Measurements from ENCODE around the gene PHKA1. TPM values are rescaled to one million over a fixed set of nuclear protein-coding genes. Genes with fewer than 3 reads are reported as not detected.
A peak's percentile ranks its signal among the peaks of the same experiment; 100 is the strongest.
"Not testable (repeated sequence)": the region's sequence is repeated elsewhere in the genome, so short reads cannot be mapped to it uniquely, and the experiment has no call there.

Gene PHKA1
- total and polyA plus RNA-seq, 2 donors: 2.1 to 14.1 TPM

DNA sequence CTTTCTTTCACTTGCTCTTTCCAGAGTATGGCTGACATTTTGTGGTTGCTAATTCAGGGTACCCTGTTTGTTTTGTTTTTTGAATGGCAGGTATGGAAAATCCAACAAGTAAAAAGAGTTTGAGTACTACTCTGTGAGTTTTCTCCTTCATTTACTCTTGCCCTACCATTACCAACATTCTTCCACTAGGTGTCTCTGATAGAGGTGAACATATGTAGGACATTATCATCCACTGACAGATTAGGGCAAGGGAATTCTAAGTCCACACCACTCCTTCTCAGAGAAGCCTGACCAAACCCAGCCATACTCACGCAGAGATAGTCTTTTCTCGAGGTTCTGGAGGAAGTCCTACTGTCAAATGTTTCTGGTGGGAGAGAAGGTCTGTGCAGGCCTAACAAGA is 104.8 kb downstream of the PHKA1 start:
- no peaks in the 10 kb centered on the region for H3K36me3 ChIP-seq (ENCODE audit: control insufficient read depth in 2 of 2, insufficient read depth in 2 of 2, low read length in 1 of 2)
- H3K9me3 ChIP-seq (ENCODE audit: control insufficient read depth in 2 of 2, insufficient read depth in 1 of 2, low read length in 1 of 2): no peaks in the 10 kb centered on the region
- no peak overlapping the region for H3K27ac ChIP-seq (ENCODE audit: low read depth in 1 of 2, low read length in 1 of 2)
- H3K4me3 ChIP-seq (ENCODE audit: low read length in 2 of 2): no peak overlapping the region
- no peaks in the 10 kb centered on the region for H3K27me3 ChIP-seq (ENCODE audit: control insufficient read depth in 2 of 2, insufficient read depth in 1 of 2, low read length in 1 of 2)
- no peak for DNase-seq (ENCODE audit: low read depth in 6 of 9, low spot score in 9 of 9)
- WGBS: 85% methylated on average over 2 of the region's 2 CpGs
- H3K4me1 ChIP-seq (ENCODE audit: control insufficient read depth in 2 of 2, insufficient read depth in 2 of 2, low read length in 2 of 2): no peaks in the 10 kb centered on the region

DNA sequence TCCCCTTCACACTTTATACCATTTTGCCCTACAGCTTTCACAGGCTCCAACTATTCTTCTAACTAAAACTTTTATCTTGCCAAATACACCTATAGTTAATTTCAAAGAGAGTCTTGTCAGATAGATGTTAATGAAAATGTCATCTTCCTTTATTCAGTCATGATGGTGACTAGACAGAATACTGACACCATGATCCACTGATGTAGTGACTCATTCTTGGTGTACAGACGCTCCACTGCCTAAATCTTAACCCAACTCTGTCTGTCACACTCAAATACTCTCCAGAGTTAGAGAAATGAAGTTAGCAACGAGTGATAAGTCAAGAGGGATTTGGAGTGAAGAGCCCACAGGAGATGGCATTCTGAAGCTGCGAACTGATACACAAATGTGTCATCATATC is 109.4 kb downstream of the PHKA1 start:
- Histone ChIP-seq H3K4me3 (ENCODE audit: low read length in 2 of 2) (no peak overlapping the region), H3K36me3 (ENCODE audit: control insufficient read depth in 2 of 2, insufficient read depth in 2 of 2, low read length in 1 of 2) (no peaks in the 10 kb centered on the region), H3K4me1 (ENCODE audit: control insufficient read depth in 2 of 2, insufficient read depth in 2 of 2, low read length in 2 of 2) (no peaks in the 10 kb centered on the region), H3K9me3 (ENCODE audit: control insufficient read depth in 2 of 2, insufficient read depth in 1 of 2, low read length in 1 of 2) (no peaks in the 10 kb centered on the region), H3K27me3 (ENCODE audit: control insufficient read depth in 2 of 2, insufficient read depth in 1 of 2, low read length in 1 of 2) (no peaks in the 10 kb centered on the region), H3K27ac (ENCODE audit: low read depth in 1 of 2, low read length in 1 of 2) (no peak overlapping the region)
- WGBS: 87% methylated on average over 3 of the region's 3 CpGs
- DNase-seq (ENCODE audit: low read depth in 6 of 9, low spot score in 9 of 9): no peak

GRCh38 chrX:72604112-72604511 is 110.0 kb downstream of the PHKA1 start:
- Histone ChIP-seq H3K27me3 (ENCODE audit: control insufficient read depth in 2 of 2, insufficient read depth in 1 of 2, low read length in 1 of 2) (no peaks in the 10 kb centered on the region), H3K9me3 (ENCODE audit: control insufficient read depth in 2 of 2, insufficient read depth in 1 of 2, low read length in 1 of 2) (no peaks in the 10 kb centered on the region), H3K27ac (ENCODE audit: low read depth in 1 of 2, low read length in 1 of 2) (no peak overlapping the region), H3K4me3 (ENCODE audit: low read length in 2 of 2) (no peak overlapping the region), H3K4me1 (ENCODE audit: control insufficient read depth in 2 of 2, insufficient read depth in 2 of 2, low read length in 2 of 2) (no peaks in the 10 kb centered on the region), H3K36me3 (ENCODE audit: control insufficient read depth in 2 of 2, insufficient read depth in 2 of 2, low read length in 1 of 2) (no peaks in the 10 kb centered on the region)
- no peak for DNase-seq (ENCODE audit: low read depth in 6 of 9, low spot score in 9 of 9)
- 92% methylated on average over 2 of the region's 2 CpGs for WGBS

- not testable (repeated sequence) for DNase-seq (ENCODE audit: low read depth in 6 of 9, low spot score in 9 of 9); H3K4me1 ChIP-seq (ENCODE audit: control insufficient read depth in 2 of 2, insufficient read depth in 2 of 2, low read length in 2 of 2); H3K27me3 ChIP-seq (ENCODE audit: control insufficient read depth in 2 of 2, insufficient read depth in 1 of 2, low read length in 1 of 2); H3K27ac ChIP-seq (ENCODE audit: low read depth in 1 of 2, low read length in 1 of 2); H3K4me3 ChIP-seq (ENCODE audit: low read length in 2 of 2); H3K9me3 ChIP-seq (ENCODE audit: control insufficient read depth in 2 of 2, insufficient read depth in 1 of 2, low read length in 1 of 2); H3K36me3 ChIP-seq (ENCODE audit: control insufficient read depth in 2 of 2, insufficient read depth in 2 of 2, low read length in 1 of 2)
- WGBS: 95% methylated on average over 4 of the region's 4 CpGs
Measured at GRCh38 chrX:72591038-72591437, 123.1 kb downstream of the PHKA1 start.

DNA sequence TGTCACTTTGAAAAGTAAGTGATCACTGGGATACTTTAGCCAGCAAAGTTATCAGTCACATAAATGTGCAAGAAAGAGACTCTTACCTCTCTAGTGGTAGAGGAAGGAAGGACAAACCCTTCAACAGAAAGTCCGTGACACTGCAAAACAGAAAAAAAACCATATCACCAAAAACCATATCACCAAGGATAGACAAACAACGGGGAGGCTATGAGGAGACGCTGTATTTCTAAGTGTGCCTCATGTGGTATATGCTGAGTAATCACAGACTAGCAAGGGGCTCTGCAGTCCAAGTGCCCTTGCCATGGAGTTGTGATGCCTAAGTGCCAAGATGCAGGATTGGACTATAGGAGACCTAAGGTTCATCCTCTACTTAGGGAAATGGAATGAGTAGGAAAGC is 129.9 kb downstream of the PHKA1 start:
- Histone ChIP-seq H3K9me3 (ENCODE audit: control insufficient read depth in 2 of 2, insufficient read depth in 1 of 2, low read length in 1 of 2) (peaks cover 0 to 3% of the 10 kb centered on the region in 2 donors), H3K4me1 (ENCODE audit: control insufficient read depth in 2 of 2, insufficient read depth in 2 of 2, low read length in 2 of 2) (no peaks in the 10 kb centered on the region), H3K36me3 (ENCODE audit: control insufficient read depth in 2 of 2, insufficient read depth in 2 of 2, low read length in 1 of 2) (no peaks in the 10 kb centered on the region), H3K4me3 (ENCODE audit: low read length in 2 of 2) (no peak overlapping the region), H3K27ac (ENCODE audit: low read depth in 1 of 2, low read length in 1 of 2) (no peak overlapping the region), H3K27me3 (ENCODE audit: control insufficient read depth in 2 of 2, insufficient read depth in 1 of 2, low read length in 1 of 2) (no peaks in the 10 kb centered on the region)
- 97% methylated on average over 3 of the region's 3 CpGs for WGBS
- no peak for DNase-seq (ENCODE audit: low read depth in 6 of 9, low spot score in 9 of 9)

DNA sequence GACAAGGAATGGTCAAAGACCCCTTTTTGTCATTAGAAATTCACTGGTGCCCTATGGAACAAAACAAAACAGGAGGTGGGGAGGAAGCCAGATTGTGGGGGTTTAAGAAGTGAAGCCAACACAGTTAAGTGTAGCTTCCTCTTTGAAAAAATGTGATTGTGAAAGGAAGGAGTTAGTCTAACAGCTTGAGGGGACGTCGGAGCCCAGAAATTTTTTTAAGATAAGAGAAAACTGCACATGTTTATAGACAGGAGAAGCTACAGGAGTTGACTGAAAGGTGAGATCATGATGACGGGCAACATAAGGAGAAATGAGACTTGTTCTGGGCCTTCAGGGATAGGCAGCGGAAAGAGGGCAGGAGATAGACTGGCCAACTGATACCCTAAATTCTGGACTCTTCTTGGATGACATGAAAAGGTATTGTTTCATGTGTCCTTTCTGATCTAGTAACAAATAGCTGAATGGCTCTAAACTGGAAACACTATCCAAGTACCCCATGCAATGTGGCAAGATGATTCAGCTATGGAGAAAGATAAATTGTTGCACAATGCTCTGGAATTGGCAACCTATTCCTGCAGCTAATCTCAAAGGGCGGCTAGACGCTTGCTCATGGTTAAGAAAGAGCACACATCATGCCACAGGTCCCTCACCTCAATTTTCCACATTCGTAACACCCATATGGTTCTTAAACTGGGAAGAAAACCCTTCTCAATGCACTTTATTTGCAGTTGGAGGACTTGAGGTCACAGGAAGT is 137.8 kb downstream of the PHKA1 start:
- Histone ChIP-seq H3K4me1 (ENCODE audit: control insufficient read depth in 2 of 2, insufficient read depth in 2 of 2, low read length in 2 of 2) (no peaks in the 10 kb centered on the region), H3K36me3 (ENCODE audit: control insufficient read depth in 2 of 2, insufficient read depth in 2 of 2, low read length in 1 of 2) (no peaks in the 10 kb centered on the region), H3K27me3 (ENCODE audit: control insufficient read depth in 2 of 2, insufficient read depth in 1 of 2, low read length in 1 of 2) (no peaks in the 10 kb centered on the region), H3K4me3 (ENCODE audit: low read length in 2 of 2) (no peak overlapping the region), H3K27ac (ENCODE audit: low read depth in 1 of 2, low read length in 1 of 2) (no peak overlapping the region), H3K9me3 (ENCODE audit: control insufficient read depth in 2 of 2, insufficient read depth in 1 of 2, low read length in 1 of 2) (no peaks in the 10 kb centered on the region)
- 66% methylated on average over 7 of the region's 7 CpGs for WGBS
- no peak for DNase-seq (ENCODE audit: low read depth in 6 of 9, low spot score in 9 of 9)

GRCh38 chrX:72573158-72573511 is 141.0 kb downstream of the PHKA1 start:
- H3K4me3 ChIP-seq (ENCODE audit: low read length in 2 of 2): peak overlapping the region; percentile 61 to 81

DNA sequence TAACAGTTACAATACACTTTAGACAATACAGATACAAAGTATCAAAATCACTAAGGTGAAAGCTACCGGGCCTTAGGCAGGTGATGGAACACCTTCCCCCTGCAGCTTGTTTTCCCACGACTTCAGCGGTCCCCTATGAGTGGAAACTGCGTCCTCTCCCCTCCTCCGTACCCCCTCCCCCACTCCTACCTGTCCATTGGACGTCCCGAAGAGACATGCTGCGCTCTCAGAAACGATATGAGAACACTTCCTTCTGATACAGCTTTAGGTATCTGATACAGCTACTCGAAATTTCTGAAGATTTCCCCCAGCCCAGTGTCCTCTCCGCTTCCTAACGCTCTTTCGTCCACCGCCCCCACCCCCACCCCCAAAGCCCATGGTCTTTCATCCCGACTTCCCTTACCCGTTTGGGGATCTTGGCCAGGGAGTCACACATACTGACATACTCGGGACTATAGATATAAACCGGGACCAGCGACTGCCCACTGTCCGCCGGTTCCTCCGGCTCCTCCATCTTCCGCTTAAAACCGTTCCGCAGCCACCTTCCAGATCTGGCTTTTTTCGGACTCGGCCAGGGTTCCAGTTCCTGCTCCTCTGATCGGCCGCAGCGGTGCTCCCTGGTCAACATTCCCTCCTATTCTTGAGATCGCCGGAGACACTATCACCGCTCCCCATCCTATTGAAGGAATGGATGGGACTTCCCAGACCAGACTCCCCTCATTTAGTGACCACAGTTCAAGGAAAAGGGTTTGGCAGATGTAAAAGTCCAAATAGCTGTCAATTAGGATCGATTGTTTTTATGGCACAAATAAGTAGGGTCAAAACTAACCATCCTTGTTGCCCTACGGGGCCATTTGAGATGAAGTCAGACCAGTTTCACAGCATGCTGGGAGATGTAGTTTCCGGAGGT is 141.6 kb downstream of the PHKA1 start, which contains the start of gene HDAC8:
HDAC8 (minus strand) TSS at position 596 of the 910 bp plus-strand sequence; CDS start at position 514, 82 bp downstream.
- under 1% methylated on average over 36 of the region's 36 CpGs for WGBS
- peak; percentile 48 to 82 (median 57) for DNase-seq (ENCODE audit: low read depth in 6 of 9, low spot score in 9 of 9)
- H3K36me3 ChIP-seq (ENCODE audit: control insufficient read depth in 2 of 2, insufficient read depth in 2 of 2, low read length in 1 of 2): peaks cover 4 to 8% of the 10 kb centered on the region in 2 donors

More at GRCh38 chrX:72573158-72573511, 141.0 kb downstream of the PHKA1 start:
- H3K27me3 ChIP-seq (ENCODE audit: control insufficient read depth in 2 of 2, insufficient read depth in 1 of 2, low read length in 1 of 2): no peaks in the 10 kb centered on the region
- no peaks in the 10 kb centered on the region for H3K9me3 ChIP-seq (ENCODE audit: control insufficient read depth in 2 of 2, insufficient read depth in 1 of 2, low read length in 1 of 2)
- no peak overlapping the region for H3K27ac ChIP-seq (ENCODE audit: low read depth in 1 of 2, low read length in 1 of 2)
- H3K36me3 ChIP-seq (ENCODE audit: control insufficient read depth in 2 of 2, insufficient read depth in 2 of 2, low read length in 1 of 2): peaks cover under 1 to 4% of the 10 kb centered on the region in 2 donors
- WGBS: 0% methylated on average over 7 of the region's 7 CpGs
- DNase-seq (ENCODE audit: low read depth in 6 of 9, low spot score in 9 of 9): no peak
- no peaks in the 10 kb centered on the region for H3K4me1 ChIP-seq (ENCODE audit: control insufficient read depth in 2 of 2, insufficient read depth in 2 of 2, low read length in 2 of 2)

GRCh38 chrX:72569786-72570185 is 144.3 kb downstream of the PHKA1 start:
- Histone ChIP-seq H3K27me3 (ENCODE audit: control insufficient read depth in 2 of 2, insufficient read depth in 1 of 2, low read length in 1 of 2) (no peaks in the 10 kb centered on the region), H3K4me1 (ENCODE audit: control insufficient read depth in 2 of 2, insufficient read depth in 2 of 2, low read length in 2 of 2) (no peaks in the 10 kb centered on the region), H3K9me3 (ENCODE audit: control insufficient read depth in 2 of 2, insufficient read depth in 1 of 2, low read length in 1 of 2) (no peaks in the 10 kb centered on the region), H3K4me3 (ENCODE audit: low read length in 2 of 2) (no peak overlapping the region), H3K27ac (ENCODE audit: low read depth in 1 of 2, low read length in 1 of 2) (no peak overlapping the region), H3K36me3 (ENCODE audit: control insufficient read depth in 2 of 2, insufficient read depth in 2 of 2, low read length in 1 of 2) (peaks cover 10 to 22% of the 10 kb centered on the region in 2 donors)
- 92% methylated on average over 2 of the region's 2 CpGs for WGBS
- DNase-seq (ENCODE audit: low read depth in 6 of 9, low spot score in 9 of 9): no peak

More for the DNA sequence above, 141.6 kb downstream of the PHKA1 start, which contains the start of gene HDAC8:
- peak within 1 kb of the TSS; percentile 61 to 81 for H3K4me3 ChIP-seq (ENCODE audit: low read length in 2 of 2)
- H3K27me3 ChIP-seq (ENCODE audit: control insufficient read depth in 2 of 2, insufficient read depth in 1 of 2, low read length in 1 of 2): no peaks in the 10 kb centered on the region
- H3K27ac ChIP-seq (ENCODE audit: low read depth in 1 of 2, low read length in 1 of 2): peak within 1 kb of the TSS in 1 of 2 donors; percentile 56
- no peaks in the 10 kb centered on the region for H3K9me3 ChIP-seq (ENCODE audit: control insufficient read depth in 2 of 2, insufficient read depth in 1 of 2, low read length in 1 of 2)
- H3K4me1 ChIP-seq (ENCODE audit: control insufficient read depth in 2 of 2, insufficient read depth in 2 of 2, low read length in 2 of 2): no peaks in the 10 kb centered on the region

Data from thymus (tissue), 11 donors.